DOHH2 (cell line): ENCODE measurements around the gene SLC33A1.

Source experiments
- EZH2phosphoT487 ChIP-seq: fragments of 200-600 bp; sonication (generic); IDR thresholded peaks from 2 replicates; pipeline ENCODE4 v1.6.1; 2017; ENCODE audit warnings: borderline replicate concordance, mild to moderate bottlenecking, antibody characterized with exemption, low read length, moderate library complexity, mixed read lengths
- TF ChIP-seq, protein P1 (sequence below): fragments of 200-600 bp; sonication (generic); IDR thresholded peaks from one replicate; pipeline ENCODE4 v1.5.1; 2014; ENCODE audit warnings: antibody characterized with exemption, mild to moderate bottlenecking, low read depth, low read length; ENCODE audit not compliant: poor library complexity, severe bottlenecking

GRCh38 chr3:155771126-155771525, 83.1 kb downstream of the SLC33A1 start:
- TF ChIP-seq, protein P1, sequence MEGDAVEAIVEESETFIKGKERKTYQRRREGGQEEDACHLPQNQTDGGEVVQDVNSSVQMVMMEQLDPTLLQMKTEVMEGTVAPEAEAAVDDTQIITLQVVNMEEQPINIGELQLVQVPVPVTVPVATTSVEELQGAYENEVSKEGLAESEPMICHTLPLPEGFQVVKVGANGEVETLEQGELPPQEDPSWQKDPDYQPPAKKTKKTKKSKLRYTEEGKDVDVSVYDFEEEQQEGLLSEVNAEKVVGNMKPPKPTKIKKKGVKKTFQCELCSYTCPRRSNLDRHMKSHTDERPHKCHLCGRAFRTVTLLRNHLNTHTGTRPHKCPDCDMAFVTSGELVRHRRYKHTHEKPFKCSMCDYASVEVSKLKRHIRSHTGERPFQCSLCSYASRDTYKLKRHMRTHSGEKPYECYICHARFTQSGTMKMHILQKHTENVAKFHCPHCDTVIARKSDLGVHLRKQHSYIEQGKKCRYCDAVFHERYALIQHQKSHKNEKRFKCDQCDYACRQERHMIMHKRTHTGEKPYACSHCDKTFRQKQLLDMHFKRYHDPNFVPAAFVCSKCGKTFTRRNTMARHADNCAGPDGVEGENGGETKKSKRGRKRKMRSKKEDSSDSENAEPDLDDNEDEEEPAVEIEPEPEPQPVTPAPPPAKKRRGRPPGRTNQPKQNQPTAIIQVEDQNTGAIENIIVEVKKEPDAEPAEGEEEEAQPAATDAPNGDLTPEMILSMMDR: no peak
- TF ChIP-seq EZH2phosphoT487: no peak
